ENCODE data around the gene SLC26A8.

DNA sequence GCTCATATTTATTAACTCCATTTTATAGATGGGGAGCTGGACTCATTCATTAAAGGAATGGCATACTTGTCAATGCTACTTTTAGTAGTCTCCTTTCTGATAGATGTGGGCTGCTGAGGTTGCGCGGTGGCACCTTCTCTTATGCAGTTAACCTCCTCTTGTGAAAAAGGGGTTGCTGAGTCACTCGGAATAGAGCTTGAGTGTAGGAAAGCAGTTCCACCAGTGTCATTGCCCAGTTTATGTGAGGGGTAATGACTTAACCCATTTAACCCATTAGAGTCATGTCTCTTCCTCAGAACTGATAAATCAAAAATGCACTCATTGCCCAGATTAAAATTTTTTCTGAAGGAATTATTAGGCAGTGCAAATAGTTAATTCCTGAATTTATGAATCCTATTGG lies 9.5 kb upstream of the SLC26A8 start:
- TF ChIP-seq CTCF (IDR thresholded peaks at IDR 0.05; ENCODE audit: borderline replicate concordance, extremely low read depth, low read length, poor library complexity, severe bottlenecking), result no peak
- TF ChIP-seq EZH2 (IDR thresholded peaks at IDR 0.05; ENCODE audit: borderline replicate concordance, low read depth, low read length, severe bottlenecking), result no peak
